ENCODE measurements around the gene TRAPPC2L. TPM values are rescaled to one million over a fixed set of nuclear protein-coding genes. Genes with fewer than 3 reads are reported as not detected.
"Not testable (repeated sequence)": the region's sequence is repeated elsewhere in the genome, so short reads cannot be mapped to it uniquely, and the experiment has no call there.

TRAPPC2L gene
- total RNA-seq, 1 donor from 2014 or later: 48.3 TPM

DNA sequence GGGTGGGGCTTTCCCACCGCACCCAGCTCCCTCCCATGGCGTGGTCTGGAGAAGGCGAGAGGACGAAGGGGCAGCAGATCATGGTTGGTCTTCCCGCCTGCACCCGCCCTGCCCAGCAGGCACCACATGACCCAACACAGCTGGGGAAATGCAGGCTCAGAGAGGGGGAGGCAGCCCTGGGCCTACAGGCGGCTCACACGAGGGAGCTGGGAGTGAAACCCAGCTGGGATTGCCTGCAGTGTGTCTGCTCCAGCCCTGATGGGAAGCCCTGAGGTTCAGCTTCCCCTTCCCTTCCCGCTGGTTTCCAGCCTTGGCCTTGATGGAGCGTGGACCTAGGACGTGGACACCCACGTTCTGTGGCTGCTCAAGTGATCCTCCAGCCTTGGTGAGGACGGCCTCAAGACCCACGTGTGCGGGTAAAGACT, 29.5 kb downstream of the TRAPPC2L start:
- TF ChIP-seq, protein P1, sequence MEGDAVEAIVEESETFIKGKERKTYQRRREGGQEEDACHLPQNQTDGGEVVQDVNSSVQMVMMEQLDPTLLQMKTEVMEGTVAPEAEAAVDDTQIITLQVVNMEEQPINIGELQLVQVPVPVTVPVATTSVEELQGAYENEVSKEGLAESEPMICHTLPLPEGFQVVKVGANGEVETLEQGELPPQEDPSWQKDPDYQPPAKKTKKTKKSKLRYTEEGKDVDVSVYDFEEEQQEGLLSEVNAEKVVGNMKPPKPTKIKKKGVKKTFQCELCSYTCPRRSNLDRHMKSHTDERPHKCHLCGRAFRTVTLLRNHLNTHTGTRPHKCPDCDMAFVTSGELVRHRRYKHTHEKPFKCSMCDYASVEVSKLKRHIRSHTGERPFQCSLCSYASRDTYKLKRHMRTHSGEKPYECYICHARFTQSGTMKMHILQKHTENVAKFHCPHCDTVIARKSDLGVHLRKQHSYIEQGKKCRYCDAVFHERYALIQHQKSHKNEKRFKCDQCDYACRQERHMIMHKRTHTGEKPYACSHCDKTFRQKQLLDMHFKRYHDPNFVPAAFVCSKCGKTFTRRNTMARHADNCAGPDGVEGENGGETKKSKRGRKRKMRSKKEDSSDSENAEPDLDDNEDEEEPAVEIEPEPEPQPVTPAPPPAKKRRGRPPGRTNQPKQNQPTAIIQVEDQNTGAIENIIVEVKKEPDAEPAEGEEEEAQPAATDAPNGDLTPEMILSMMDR (conservative IDR thresholded peaks at IDR 0.05; ENCODE audit: low read depth, low read length): no peak
- no peak for DNase-seq (ENCODE audit: low read depth)
- H3K4me3 ChIP-seq (ENCODE audit: low read depth, low read length): no peak overlapping the region

DNA sequence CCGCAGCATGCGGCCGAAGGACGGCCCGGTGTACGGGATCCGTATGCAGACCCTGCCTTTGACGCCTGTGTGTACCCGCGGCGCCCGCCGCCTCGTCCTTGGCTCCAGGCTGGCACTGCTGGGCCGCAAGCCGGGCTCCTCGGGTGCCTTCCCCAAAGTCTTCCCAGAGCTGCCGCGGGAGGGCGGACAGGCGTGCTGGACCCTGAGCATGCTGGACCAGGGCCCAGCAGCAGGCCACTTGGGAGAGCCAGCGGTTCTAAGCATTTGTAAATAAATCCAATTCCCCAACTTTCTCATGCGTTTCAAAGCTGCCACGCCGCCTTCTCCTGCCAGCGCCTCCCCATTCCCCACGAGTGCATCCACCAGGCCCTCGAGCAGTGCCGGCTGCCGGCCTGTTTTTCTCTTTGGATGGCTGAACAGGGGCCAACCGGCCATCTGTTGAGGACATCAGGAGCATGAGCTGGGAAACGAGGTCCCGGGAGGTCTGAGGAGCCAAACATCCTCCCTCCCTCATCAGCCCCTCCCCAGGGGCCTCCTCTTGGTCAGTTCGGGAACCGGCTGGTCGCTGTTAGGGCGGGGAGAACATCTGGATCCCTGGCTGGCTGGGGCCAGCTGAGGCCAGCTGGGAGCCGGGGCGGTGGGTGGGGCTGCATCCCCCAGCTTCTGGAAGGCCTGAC, 30.1 kb downstream of the TRAPPC2L start:
- TF ChIP-seq, protein P1 (conservative IDR thresholded peaks at IDR 0.05; ENCODE audit: low read depth, low read length): no peak
- no peak for DNase-seq (ENCODE audit: low read depth)
- no peak overlapping the region for H3K4me3 ChIP-seq (ENCODE audit: low read depth, low read length)

DNA sequence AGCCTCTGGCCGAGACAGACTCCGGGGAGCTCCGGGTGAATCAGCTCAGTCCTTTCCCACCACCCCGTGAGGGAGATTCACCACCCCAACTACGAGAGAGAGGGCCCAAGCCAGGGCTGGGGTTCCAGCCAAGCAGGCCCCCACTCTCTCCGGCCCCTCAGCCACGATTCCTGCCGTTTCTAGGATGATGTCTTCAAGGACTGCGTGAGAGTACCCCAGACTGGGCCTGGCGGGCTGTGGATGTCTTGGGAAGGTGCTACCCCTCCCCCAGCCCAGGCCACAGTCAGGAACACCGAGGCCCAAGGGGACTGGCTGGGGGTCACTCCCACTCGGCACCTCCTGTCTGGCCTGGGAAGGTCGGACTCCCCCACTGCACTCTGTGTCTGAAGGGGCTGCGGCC, 31.1 kb downstream of the TRAPPC2L start:
- TF ChIP-seq, protein P1 (conservative IDR thresholded peaks at IDR 0.05; ENCODE audit: low read depth, low read length): no peak
- no peak overlapping the region for H3K4me3 ChIP-seq (ENCODE audit: low read depth, low read length)
- no peak for DNase-seq (ENCODE audit: low read depth)

DNA sequence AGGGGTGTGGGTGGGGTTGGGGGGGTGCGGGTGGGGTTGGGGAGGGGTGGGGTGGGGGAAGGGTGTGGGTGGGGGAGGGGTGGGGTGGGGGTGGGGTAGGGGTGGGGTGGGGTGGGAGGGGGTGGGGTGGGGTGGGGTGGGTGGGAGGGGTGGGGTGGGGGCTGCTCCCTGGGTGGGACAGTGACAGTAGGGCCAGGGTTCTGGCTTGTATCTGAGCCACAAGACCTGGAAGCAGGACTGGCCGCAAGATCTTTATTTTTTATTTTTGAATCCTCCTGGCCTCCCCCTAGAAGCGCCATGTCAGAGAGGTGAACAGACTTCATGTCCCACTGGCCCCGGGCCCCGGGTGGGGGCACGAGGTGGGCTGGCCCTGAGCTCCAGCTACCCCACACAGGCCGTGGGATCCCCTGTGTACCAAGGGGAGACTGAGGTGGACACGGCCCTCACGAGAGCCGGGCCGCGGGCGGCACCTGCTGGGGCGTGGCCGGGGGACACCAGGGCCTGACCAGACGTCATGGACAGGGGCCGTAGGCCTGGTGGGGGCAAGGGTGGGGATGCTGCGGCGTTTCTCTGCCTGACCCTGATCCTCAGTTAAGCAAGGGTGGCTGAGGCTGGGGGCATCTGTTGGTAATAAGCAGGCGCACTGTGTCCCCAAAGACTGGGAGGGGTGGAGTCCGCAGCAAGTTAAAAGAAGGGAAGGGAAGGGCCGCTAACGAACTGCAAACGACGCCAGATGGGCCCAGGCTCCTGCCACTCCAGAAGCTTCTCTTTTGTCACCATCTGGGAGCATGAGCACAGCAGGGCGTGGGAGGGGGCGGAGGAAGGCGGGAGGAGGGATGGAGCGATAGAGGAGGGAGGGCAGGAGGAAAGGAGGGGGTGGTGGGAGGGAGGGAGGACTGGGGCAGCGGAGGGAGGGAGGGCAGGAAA, 31.8 kb downstream of the TRAPPC2L start:
- no peak overlapping the region for H3K4me3 ChIP-seq (ENCODE audit: low read depth, low read length)
- TF ChIP-seq, protein P1 (conservative IDR thresholded peaks at IDR 0.05; ENCODE audit: low read depth, low read length): no peak
- no peak for DNase-seq (ENCODE audit: low read depth)

DNA sequence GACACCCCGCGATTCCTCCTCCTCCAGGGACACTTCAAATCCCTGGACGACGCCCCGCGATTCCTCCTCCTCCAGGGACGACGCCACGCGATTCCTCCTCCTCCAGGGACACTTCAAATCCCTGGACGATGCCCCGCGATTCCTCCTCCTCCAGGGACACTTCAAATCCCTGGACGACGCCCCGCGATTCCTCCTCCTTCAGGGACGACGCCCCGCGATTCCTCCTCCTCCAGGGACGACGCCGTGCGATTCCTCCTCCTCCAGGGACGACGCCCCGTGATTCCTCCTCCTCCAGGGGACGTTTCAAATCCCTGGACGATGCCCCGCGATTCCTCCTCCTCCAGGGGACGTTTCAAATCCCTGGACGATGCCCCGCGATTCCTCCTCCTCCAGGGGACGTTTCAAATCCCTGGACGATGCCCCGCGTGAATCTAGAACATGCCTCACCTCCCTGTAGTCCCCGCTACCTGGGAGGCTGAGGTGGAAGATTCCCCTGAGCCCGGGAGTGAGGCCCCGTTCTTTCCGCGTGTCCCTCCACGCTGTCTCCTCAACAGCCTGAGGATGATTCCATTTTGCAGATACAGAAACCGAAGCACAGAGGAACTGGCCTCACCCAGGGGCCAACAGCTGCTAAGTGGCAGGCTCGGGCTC, 32.9 kb downstream of the TRAPPC2L start:
- DNase-seq (ENCODE audit: low read depth); H3K4me3 ChIP-seq (ENCODE audit: low read depth, low read length): not testable (repeated sequence)

DNA sequence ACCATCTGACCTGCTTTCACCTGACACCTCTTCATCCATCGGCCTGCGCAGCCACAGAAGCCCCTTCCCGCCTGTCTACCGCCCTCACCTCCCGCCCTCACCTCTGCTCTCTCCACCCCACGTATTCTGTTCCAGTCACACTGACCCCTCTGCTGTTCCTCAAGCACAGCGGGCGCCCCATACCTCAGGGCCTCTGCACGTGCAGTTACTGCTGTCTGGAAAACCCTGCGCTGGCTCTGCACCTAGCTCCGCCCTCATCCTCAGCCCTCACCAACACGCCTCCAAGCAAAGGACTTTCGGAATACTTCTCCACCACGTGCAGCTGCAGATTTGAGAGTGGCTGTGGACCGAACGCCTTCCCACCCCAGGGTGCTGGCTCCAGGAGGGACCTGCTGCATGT, 34.2 kb downstream of the TRAPPC2L start:
- DNase-seq (ENCODE audit: low read depth): no peak
- H3K4me3 ChIP-seq (ENCODE audit: low read depth, low read length): no peak overlapping the region
- TF ChIP-seq, protein P1 (conservative IDR thresholded peaks at IDR 0.05; ENCODE audit: low read depth, low read length): no peak

DNA sequence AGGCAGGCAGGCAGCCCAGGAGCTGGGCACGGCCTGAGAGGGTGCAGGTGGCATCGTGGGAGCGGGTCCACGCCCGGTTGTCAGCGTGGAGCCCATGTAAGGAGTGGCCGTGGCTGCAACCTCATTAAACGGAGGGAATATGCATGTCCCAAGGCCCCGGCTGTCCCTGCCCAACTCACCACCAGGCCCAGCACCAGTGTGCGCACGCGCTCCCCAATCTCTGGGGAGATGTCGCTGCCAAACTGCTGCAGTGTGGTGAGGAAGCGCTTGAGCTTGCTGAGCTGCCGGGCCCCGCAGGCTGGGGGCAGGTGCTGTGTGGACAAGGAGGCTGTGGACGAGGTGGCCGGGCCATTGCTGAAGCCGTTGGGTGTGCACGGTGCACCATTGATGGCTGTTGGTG, 35.1 kb downstream of the TRAPPC2L start:
- no peak for DNase-seq (ENCODE audit: low read depth)
- H3K4me3 ChIP-seq (ENCODE audit: low read depth, low read length): no peak overlapping the region
- TF ChIP-seq, protein P1 (conservative IDR thresholded peaks at IDR 0.05; ENCODE audit: low read depth, low read length): no peak
